Activated CD4-positive, alpha-beta T cell treated with anti-CD3 and anti-CD28 coated beads, Interleukin-2, amount 50 U/mL, for 48 hours (primary cell): ENCODE results near the gene MYBPHL.

Experiments used
- DNase-seq, 2 experiments: peaks; one replicate each; pipeline ENCODE4 v3.0.0-alpha.2; 2020

The MYBPHL gene

GRCh38 chr1:109263597-109264378 lies 43.0 kb downstream of the MYBPHL start:
- DNase-seq: peak; percentile 88 to 90

DNA sequence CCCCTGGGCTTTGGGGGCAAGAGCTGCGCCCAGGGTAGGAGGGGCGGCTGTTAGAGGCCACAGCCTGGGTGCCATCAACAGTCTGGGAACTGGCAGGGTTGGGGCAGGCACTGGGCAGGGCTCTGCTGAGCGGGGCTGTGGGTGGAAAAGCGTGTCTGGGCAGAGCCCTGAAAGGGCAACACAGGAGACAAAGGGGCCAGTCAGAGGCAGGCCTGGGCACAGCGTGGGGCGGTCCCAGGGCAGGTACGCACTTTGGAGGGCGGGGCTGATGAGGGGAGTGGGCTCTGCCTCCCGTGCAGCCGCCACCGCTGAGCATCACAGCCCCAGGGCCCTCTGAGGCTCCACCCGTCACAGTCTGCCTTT lies 43.6 kb downstream of the MYBPHL start:
- no peak for DNase-seq

- no peak for DNase-seq
Measured at GRCh38 chr1:109262231-109263055, 44.4 kb downstream of the MYBPHL start.

GRCh38 chr1:109261578-109261977 lies 45.2 kb downstream of the MYBPHL start:
- DNase-seq: no peak

GRCh38 chr1:109261006-109261405 lies 45.8 kb downstream of the MYBPHL start:
- DNase-seq: no peak

DNA sequence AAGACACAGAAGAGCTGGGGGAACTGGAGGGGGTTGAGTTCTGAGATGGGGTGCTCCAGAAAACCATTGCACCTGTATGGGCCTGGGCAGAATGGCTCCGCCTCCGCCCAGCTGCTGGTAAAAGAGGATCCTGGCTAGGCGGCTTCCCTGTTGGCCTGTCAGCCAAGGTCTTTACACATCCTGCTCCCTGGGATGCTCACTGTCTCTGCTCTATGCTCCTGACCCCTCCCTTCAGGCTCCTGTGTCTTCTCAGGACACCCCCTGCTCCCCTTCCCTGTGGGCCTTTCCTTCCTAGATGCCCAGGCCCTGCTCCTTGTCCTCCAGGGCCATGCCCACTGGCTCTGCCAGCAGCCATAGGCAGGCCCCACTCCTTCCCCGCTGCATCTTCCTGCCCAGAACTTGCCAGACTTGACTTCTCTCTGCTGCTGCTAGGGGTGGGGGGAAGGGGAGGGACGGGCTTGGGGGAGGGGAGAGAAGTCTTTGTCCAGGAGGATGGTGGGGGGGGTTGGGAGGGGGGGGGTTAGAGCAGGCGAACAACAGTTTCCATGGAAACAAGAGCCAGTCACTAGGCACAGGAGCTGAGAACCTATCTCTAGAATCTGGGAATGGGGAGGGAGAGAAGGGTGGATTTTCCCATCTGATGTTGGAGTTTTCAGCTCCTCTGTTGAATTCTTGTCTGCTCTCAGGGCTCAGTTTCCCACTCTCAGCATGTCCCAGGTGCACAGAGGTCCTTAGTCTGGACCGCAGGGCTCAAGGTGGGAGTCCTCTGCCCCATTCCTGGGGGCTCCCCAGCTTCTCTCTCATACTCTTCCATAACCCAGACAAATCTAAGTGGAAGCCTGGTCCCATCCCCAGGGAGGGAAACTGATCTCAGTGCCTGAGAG lies 46.9 kb downstream of the MYBPHL start:
- DNase-seq: no peak

DNA sequence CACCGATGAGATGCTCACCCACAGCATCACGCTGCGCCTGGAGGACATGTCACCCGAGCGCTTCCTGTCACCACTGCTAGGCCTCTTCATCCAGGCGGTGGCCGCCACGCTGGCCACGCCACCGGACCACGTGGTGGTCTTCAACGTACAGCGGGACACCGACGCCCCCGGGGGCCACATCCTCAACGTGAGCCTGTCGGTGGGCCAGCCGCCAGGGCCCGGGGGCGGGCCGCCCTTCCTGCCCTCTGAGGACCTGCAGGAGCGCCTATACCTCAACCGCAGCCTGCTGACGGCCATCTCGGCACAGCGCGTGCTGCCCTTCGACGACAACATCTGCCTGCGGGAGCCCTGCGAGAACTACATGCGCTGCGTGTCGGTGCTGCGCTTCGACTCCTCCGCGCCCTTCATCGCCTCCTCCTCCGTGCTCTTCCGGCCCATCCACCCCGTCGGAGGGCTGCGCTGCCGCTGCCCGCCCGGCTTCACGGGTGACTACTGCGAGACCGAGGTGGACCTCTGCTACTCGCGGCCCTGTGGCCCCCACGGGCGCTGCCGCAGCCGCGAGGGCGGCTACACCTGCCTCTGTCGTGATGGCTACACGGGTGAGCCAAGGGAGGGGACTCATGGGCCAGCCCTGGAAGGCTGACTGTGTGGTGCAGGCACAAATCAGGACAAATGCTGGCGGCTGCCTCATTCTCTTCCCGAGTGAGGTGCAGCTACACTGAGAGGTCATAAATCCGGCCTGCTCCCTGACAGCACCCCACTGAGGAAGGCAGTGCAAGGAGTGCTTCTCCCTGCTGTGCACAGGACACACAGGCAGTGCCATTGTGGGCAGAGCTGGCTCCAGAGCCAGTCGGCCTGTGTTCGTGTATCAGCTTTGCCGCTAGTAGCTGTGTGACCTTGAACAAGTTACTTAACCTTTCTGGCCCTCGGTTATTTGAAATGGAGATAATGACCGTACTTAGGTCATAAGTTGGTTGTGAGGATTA lies 48.0 kb downstream of the MYBPHL start:
- no peak for DNase-seq

GRCh38 chr1:109257682-109258421 lies 49.0 kb downstream of the MYBPHL start:
- DNase-seq: no peak

DNA sequence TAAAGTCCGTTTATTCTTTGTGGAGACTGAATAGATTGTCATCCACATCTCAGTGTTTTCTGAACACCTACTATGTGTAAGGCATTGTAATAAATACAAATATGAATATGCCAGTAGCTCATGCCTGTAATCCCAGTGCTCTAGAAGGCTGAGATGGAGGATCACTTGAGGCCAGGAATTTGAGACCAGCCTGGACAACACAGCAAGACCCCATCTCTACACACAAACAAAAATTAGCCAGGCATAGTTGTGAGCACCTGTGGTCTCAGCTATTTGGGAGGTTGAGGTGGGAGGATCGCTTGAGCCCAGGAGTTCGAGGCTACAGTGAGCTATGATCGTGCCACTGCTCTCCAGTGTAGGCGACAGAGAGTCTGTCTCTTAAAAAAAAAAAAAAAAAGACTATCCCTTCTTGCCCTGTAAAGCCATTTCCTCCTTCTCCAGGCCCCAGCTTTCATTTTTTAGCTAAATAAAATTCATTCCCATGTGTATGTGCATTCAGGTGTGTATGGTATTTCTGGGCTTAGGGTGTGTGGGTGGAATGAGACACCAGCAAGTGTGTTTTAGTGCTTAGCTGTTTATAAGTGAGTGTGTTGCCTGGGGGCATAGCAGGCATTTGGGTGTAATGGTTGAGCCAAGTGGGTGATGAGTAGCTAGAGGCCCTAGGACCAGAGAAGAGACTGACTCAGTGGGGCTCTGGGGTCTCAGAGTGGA lies 49.7 kb downstream of the MYBPHL start:
- no peak for DNase-seq

- no peak for DNase-seq
Measured at GRCh38 chr1:109256085-109256484, 50.7 kb downstream of the MYBPHL start.

DNA sequence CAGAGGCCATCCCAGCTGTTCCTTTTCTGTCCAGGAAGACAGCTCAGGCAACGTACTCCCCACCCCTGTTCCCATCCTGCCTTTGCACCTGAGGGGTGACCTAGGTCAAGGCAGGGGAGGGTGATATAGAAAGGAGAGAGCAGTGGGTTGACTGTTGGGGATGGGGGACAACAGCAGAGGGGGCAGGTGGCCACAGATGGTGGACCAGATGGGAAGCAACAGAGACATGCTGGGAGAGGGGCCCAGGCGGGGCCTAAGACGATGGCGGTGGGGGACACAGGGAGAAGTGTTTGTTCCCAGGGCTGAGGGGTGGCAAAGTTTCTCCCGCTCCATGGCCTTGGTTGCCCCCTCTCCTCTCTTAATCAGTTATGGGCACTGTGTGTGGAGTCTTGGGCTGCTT lies 51.1 kb downstream of the MYBPHL start:
- DNase-seq: no peak

DNA sequence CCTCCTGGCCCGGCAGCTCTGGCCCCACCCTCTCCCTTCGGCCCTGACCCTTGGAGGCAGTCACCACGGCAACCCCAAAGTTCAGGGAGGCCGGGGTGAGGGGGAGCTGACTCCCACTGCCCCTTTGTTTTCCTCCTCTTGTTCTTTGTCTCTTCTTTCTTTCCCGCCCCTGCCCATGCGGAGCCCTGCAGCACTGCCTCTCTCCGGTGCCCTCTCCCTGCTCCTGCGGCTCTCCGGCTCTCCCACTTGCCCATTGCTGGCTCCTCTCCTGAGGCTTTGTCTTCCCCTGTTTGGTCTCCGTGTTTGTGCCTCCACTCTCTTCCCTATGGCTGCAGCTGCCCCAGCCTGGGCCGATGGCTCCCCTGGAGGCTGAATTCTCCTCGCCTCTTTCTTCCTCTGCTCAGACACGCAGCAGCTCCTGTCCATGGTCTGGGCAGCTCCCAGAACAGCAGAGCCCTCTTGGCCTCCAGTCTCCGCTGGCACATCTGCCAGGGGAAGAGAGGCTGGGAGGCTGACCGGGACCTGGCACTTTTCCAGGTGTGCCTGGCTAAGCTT lies 51.6 kb downstream of the MYBPHL start:
- DNase-seq: no peak

- DNase-seq: no peak
Measured at GRCh38 chr1:109254621-109255096, 52.2 kb downstream of the MYBPHL start.

- no peak for DNase-seq
Measured at GRCh38 chr1:109253803-109254620, 52.8 kb downstream of the MYBPHL start.

DNA sequence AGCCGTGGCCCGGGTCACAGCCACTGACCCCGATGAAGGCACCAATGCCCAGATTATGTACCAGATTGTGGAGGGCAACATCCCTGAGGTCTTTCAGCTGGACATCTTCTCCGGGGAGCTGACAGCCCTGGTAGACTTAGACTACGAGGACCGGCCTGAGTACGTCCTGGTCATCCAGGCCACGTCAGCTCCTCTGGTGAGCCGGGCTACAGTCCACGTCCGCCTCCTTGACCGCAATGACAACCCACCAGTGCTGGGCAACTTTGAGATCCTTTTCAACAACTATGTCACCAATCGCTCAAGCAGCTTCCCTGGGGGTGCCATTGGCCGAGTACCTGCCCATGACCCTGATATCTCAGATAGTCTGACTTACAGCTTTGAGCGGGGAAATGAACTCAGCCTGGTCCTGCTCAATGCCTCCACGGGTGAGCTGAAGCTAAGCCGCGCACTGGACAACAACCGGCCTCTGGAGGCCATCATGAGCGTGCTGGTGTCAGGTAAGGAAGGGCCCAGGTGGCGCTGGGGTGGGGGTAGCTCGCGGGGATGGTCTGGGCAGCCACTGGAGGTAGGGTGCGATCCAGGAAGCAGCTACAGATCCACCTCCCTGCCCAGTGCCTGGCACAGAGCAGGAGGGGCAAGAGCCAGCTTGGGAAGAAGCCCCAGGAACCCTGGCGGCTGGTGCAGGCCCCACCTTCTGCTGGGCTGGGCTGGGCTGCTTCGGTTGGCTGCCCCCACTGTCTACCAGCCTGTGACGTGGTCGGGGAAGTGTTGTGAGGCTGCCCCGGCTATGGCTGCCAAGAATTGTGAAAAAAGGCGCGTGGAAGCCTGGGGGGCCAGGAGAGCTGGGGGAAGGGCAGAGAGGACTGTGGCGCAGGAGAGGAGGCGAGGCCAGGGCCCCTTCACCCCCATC lies 53.7 kb downstream of the MYBPHL start:
- no peak for DNase-seq

GRCh38 chr1:109252167-109252892 lies 54.5 kb downstream of the MYBPHL start:
- DNase-seq: no peak
